ENCODE measurements around the gene EEFSEC. TPM values are rescaled to one million over a fixed set of nuclear protein-coding genes. Genes with fewer than 3 reads are reported as not detected.

The EEFSEC gene
- total RNA-seq, 4 donors from 2014 or later: 9.1 to 17.4 (median 15.8) TPM

DNA sequence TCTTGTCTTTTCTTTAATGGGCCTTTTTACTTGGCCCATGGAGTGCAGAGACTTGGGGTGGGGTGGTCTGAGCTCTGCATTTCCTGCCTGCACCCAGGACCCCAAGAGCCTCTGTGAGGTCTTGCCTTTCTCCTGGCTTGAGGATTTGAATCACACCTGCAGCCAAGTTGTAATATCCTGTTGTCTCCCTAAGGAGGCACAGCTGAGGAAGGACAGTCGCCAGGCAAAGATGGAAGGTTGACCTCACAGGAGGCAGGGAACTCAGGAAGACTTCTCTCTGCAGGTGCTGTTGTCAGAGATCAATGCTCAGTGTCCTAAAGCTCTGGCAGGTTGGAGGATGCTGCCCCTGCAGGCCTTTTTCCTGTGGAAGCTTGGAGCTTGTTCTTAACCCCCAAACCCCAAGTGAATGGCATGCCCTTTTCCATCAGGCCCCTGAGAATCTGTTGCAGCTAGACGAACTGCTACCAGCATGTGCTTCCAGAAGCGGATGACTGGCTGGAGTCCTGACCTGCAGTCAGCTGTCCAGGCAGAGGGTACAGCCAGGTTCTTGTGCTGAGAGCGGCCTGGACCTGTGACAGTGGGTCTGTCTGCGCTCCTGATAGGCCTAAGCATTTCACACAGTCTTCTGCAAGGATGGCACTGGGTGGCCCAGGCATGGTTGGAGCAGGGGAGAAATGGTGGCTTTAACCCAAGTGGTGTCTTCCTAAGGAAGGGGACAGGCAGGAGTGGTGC lies 120.0 kb downstream of the EEFSEC start:
- no peak overlapping the region for H3K27ac ChIP-seq (replicated peaks in 1 of 4)

DNA sequence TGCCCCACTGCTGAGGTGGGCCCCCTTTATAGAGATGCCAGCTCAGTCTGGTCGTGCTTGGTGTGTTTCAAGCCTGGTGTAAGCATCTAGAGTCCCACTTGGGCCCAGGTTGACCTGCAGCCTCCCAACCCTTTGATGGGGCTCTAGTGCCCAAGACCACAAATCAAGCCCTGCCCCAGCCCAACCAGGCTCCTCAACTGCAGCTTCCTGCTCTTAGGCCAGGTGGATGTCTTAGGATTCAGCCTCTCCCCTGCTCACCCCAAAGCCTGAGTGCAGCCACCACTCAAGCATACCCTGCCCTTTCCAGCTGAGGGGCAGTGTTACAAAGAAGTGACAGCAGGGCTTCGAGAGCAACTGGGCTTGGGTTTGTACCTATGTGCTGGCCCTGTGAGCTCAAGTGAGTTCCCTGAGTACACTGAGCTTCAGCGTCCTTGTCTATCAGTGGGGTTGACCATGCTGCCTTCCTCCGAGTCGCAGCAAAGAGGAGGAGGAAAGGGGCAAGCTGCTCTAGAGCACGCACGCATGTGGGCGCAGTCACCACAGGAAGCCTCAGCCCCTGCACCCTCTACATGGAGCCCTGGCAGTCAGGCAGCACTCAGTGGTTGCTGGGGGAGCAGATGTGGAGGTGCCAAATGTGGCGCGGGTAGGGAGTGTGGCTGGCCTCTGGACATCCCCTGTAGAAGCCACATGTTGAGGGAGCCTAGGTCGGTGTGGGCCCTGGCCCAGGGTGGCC lies 120.7 kb downstream of the EEFSEC start:
- H3K27ac ChIP-seq (replicated peaks in 1 of 4): no peak overlapping the region
- H3K4me3 ChIP-seq: no peak overlapping the region
- no peaks in the 10 kb centered on the region for H3K9me3 ChIP-seq
- WGBS: 88% methylated on average over 11 of the region's 11 CpGs
- peaks cover 8 to 15% (median 10%) of the 10 kb centered on the region in 4 donors for H3K4me1 ChIP-seq
- intact Hi-C loops (cut with DNase I): no loop called here
- peak; percentile 86 for DNase-seq (ENCODE audit: extremely low spot score)
- H3K27me3 ChIP-seq: no peaks in the 10 kb centered on the region
- no peak for TF ChIP-seq POLR2AphosphoS5 (IDR thresholded peaks at IDR 0.05)
- TF ChIP-seq, protein P1, sequence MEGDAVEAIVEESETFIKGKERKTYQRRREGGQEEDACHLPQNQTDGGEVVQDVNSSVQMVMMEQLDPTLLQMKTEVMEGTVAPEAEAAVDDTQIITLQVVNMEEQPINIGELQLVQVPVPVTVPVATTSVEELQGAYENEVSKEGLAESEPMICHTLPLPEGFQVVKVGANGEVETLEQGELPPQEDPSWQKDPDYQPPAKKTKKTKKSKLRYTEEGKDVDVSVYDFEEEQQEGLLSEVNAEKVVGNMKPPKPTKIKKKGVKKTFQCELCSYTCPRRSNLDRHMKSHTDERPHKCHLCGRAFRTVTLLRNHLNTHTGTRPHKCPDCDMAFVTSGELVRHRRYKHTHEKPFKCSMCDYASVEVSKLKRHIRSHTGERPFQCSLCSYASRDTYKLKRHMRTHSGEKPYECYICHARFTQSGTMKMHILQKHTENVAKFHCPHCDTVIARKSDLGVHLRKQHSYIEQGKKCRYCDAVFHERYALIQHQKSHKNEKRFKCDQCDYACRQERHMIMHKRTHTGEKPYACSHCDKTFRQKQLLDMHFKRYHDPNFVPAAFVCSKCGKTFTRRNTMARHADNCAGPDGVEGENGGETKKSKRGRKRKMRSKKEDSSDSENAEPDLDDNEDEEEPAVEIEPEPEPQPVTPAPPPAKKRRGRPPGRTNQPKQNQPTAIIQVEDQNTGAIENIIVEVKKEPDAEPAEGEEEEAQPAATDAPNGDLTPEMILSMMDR (IDR thresholded peaks at IDR 0.05): no peak
- peaks cover 0 to 22% (median 7%) of the 10 kb centered on the region in 4 donors for H3K36me3 ChIP-seq

More for the DNA sequence above, 120.0 kb downstream of the EEFSEC start:
- TF ChIP-seq, protein P1 (IDR thresholded peaks at IDR 0.05): no peak
- no peak for TF ChIP-seq POLR2A (IDR thresholded peaks at IDR 0.05; ENCODE audit: low read depth)
- TF ChIP-seq POLR2AphosphoS5 (IDR thresholded peaks at IDR 0.05): no peak
- no peak for TF ChIP-seq EP300 (IDR thresholded peaks at IDR 0.05)
- Histone ChIP-seq H3K27me3 (no peaks in the 10 kb centered on the region), H3K9me3 (no peaks in the 10 kb centered on the region), H3K4me1 (peaks cover under 1 to 7% (median 3%) of the 10 kb centered on the region in 4 donors), H3K36me3 (peaks cover 0 to 25% (median 13%) of the 10 kb centered on the region in 4 donors), H3K4me3 (no peak overlapping the region)
- DNase-seq (ENCODE audit: extremely low spot score): no peak
- intact Hi-C loops (cut with DNase I): no loop called here
- WGBS: 70% methylated on average over 5 of the region's 5 CpGs

DNA sequence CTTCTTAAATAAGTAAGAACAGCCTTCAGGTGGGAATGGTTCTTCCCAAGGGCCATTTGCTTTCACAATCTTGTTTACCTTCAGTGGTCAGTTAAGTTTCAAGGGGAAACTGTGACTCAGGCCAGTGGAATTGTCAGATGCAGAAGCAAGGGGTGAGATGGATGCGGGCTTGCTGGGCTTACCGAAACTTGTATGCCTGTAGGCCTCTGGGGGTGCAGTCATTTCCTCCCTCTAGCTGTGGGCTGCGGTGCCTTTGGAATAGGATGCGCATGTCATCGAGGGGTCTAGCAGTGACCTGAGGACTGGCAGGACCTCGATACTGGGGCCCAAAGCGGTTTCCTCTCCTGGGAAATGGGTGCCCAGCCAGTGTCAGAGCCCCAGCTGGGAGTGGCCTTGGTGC lies 121.6 kb downstream of the EEFSEC start:
- intact Hi-C loops (cut with DNase I): no loop called here
- DNase-seq (ENCODE audit: extremely low spot score): no peak
- peaks cover 14 to 19% (median 18%) of the 10 kb centered on the region in 4 donors for H3K4me1 ChIP-seq
- H3K36me3 ChIP-seq: peaks cover 0 to 16% (median under 1%) of the 10 kb centered on the region in 4 donors
- TF ChIP-seq POLR2A (IDR thresholded peaks at IDR 0.05; ENCODE audit: low read depth): no peak
- TF ChIP-seq, protein P1 (IDR thresholded peaks at IDR 0.05): no peak
- no peak for TF ChIP-seq EP300 (IDR thresholded peaks at IDR 0.05)
- TF ChIP-seq POLR2AphosphoS5 (IDR thresholded peaks at IDR 0.05): no peak
- no peaks in the 10 kb centered on the region for H3K9me3 ChIP-seq
- H3K27me3 ChIP-seq: no peaks in the 10 kb centered on the region
- H3K4me3 ChIP-seq: no peak overlapping the region
- H3K27ac ChIP-seq (replicated peaks in 1 of 4): no peak overlapping the region
- 94% methylated on average over 7 of the region's 7 CpGs for WGBS

DNA sequence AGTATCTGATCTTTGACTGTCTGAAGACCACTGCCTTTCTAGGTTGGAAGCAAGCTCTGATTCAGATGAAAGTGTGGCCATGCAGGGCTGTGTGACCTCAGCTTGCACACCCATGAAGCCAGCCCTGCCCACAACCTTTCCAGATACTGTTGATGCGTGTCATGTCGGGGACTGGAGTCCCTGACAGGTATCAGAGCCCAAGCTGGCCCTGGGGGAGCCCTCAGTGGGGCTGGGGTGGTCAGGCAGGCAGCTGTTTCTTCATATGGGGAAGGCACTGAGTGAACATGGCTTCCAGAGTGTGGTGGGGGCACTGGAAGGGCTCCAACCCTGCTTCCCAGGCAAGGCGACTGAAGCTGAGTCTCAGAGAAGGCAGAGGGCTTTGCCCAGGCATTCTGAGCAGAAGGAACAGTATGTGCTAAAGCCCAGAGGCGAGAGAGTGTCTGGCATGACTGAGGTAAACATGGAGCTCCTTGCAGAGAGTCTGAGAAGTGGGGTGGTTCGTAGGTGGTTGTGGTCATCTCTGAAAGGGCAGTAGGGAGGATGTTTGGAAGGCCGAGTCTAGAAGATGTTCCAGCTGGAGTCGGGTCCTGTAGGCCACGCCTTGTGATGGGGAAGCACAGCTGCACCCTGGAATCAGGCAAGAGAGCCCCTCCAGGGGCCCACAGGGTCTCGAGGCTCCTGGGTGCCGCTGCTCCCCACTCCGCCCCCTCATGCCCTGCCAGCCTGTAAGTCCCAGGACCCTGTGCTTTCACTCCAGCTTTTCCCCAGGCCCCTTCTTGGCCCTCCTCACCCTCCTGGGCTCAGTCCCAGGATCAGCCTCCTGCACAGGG lies 122.2 kb downstream of the EEFSEC start:
- H3K27me3 ChIP-seq: no peaks in the 10 kb centered on the region
- TF ChIP-seq EP300 (IDR thresholded peaks at IDR 0.05): no peak
- no peak for TF ChIP-seq POLR2A (IDR thresholded peaks at IDR 0.05; ENCODE audit: low read depth)
- TF ChIP-seq, protein P1 (IDR thresholded peaks at IDR 0.05): no peak
- TF ChIP-seq POLR2AphosphoS5 (IDR thresholded peaks at IDR 0.05): no peak
- intact Hi-C loops (cut with DNase I): no loop called here
- 81% methylated on average over 9 of the region's 11 CpGs for WGBS
- H3K36me3 ChIP-seq: peaks cover 0 to 16% (median 0%) of the 10 kb centered on the region in 4 donors
- H3K27ac ChIP-seq (replicated peaks in 1 of 4): no peak overlapping the region
- no peak overlapping the region for H3K4me3 ChIP-seq
- H3K4me1 ChIP-seq: peaks cover 19 to 23% (median 19%) of the 10 kb centered on the region in 4 donors
- no peak for DNase-seq (ENCODE audit: extremely low spot score)
- H3K9me3 ChIP-seq: no peaks in the 10 kb centered on the region
